ENCODE results near the gene WDR37.

DNA sequence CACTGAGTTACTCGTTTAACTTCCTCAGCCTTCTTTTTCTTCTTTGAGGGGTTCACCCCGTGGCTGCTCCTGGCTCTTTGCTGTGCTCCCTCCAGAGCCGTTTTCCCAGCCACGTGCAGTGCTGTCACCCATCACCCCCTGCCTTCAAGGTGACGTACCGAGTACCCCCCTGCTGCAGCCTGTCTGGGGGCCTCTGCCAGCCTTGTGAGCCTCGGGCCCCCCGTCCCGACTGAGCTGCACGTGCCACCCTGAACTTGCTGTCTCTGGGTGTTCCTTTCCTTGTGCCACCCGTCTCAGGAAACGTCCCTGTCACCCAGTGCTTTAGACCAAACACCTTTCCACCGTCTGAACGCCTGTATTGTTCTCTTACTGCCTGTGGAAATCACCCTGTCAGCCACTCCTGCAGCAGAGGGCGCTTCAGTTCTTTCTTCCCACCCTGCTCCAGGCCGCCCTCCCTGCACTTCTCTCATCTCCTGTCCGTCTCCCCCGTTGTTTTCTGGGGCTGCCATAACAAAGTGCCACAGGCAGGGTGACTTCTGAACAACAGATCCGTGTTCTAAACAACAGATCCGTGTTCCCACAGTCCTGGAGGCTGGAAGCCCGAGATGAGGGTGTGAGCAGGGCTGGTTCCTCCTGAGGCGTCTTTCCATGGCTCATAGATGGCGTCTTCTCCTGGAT, 44.6 kb downstream of the WDR37 start:
- TF ChIP-seq, protein P1, sequence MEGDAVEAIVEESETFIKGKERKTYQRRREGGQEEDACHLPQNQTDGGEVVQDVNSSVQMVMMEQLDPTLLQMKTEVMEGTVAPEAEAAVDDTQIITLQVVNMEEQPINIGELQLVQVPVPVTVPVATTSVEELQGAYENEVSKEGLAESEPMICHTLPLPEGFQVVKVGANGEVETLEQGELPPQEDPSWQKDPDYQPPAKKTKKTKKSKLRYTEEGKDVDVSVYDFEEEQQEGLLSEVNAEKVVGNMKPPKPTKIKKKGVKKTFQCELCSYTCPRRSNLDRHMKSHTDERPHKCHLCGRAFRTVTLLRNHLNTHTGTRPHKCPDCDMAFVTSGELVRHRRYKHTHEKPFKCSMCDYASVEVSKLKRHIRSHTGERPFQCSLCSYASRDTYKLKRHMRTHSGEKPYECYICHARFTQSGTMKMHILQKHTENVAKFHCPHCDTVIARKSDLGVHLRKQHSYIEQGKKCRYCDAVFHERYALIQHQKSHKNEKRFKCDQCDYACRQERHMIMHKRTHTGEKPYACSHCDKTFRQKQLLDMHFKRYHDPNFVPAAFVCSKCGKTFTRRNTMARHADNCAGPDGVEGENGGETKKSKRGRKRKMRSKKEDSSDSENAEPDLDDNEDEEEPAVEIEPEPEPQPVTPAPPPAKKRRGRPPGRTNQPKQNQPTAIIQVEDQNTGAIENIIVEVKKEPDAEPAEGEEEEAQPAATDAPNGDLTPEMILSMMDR (IDR thresholded peaks at IDR 0.05; ENCODE audit: borderline replicate concordance, extremely low read depth, low read length, poor library complexity, severe bottlenecking), result peak; percentile 37
- no peak for TF ChIP-seq EZH2 (IDR thresholded peaks at IDR 0.05; ENCODE audit: borderline replicate concordance, low read depth, low read length, severe bottlenecking)
